ENCODE results near the gene ZNF462.

ZNF462 gene

DNA sequence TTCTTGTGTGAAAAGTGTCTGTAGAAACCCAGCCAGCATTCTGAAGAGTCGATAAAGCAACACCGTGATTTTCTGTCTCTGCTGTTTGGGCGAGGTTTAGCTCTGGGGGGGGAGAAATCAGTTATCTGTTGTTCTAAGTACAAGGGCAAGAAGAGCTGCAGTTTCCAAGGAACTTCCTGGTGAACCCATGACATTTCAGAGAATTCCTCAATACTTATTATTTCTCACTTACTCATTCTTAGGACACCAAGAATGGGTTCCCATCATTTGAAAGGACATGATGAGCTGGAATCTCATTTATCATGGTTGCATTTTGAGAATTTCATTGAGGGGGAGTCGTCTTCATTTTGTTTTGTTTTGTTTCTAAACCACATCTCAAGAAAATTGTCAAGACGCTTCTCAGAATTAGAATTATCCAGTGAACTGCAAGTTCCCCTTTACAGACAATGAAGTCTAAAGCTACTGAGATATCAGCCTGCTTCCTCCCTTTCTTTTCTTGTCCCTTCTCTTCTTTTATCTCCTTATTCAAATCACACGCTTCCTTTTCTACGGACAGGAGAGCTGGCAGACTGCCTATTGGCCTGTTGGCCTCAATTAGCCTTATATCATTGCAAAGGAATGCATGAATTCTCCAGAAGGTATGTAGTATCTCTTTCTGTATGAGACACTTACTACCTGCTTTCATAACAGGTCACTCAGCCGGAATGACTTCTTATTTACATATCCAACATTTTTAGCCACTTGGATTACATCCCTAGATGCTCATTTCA is 53.7 kb downstream of the ZNF462 start:
- Mint-ChIP-seq H3K9me3 (peaks cover 1% of the 10 kb centered on the region), H3K4me3 (no peak overlapping the region), H3K36me3 (no peaks in the 10 kb centered on the region), H3K4me1 (no peaks in the 10 kb centered on the region), H3K27ac (no peak overlapping the region), H3K27me3 (peaks cover 3% of the 10 kb centered on the region)
- no peak for DNase-seq (ENCODE audit: low spot score in 2 of 2)
- ATAC-seq (ENCODE audit: low read depth) = no peak

DNA sequence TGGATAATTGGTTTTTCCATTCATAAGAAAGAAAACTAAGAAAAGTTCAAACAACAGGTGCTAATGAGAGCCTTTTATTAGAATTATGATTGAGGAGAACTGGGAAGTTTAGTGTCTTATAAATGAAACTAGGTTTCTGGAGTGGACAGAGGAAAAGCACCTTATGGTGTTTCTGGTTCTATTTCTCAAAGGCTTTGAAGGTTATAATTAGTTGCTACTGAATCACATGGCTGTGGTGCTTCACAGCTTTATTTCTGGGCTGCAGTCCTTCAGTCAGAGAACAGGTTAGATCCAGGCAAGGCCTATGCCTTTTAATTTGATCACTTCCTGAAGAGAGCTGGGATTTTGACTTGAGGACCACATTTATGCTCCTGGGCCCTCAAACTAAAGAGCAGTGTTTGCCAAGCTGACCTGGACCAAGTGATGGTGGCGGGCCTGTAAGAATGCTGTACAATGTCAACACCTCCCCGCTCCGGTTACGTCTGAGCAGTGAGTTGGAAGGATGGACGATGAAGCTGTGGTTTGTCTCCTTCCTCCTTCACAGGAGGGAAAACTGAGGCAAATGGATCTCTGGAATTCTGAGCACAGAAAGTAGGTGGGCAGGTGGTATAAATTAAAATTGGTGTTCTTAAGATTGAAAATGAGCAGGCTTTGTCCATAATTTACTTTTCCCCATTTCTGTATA is 56.0 kb downstream of the ZNF462 start:
- H3K36me3 Mint-ChIP-seq = no peaks in the 10 kb centered on the region
- DNase-seq (ENCODE audit: low spot score in 2 of 2) (no peak), ATAC-seq (ENCODE audit: low read depth) (no peak)
- H3K27ac Mint-ChIP-seq = no peak overlapping the region
- no peak overlapping the region for H3K4me3 Mint-ChIP-seq
- H3K9me3 Mint-ChIP-seq = peaks cover 1% of the 10 kb centered on the region
- peaks cover 2% of the 10 kb centered on the region for H3K27me3 Mint-ChIP-seq
- no peaks in the 10 kb centered on the region for H3K4me1 Mint-ChIP-seq

DNA sequence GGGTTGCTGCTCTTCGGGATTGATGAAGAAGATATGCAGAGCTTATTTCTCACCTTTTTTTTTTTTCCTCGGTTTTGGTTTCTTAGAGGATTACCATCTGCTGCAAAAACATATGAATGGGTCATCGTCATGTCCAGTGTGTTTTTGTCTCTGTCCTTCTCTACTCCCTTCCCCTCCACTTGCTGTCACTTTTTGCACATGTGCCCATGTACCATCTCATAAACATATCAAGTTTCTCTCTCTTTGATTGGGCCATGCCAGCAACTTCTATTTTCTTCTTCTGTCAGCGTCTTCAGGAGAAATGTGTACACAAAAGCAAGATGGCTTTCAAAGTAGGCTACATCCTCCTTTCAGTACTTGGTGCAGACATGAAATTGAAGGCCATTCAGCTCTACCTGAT is 57.1 kb downstream of the ZNF462 start:
- no peak overlapping the region for H3K4me3 Mint-ChIP-seq
- no peak for DNase-seq (ENCODE audit: low spot score in 2 of 2)
- ATAC-seq (ENCODE audit: low read depth) = no peak
- H3K9me3 Mint-ChIP-seq = no peaks in the 10 kb centered on the region
- H3K27me3 Mint-ChIP-seq = no peaks in the 10 kb centered on the region
- H3K36me3 Mint-ChIP-seq = no peaks in the 10 kb centered on the region
- H3K4me1 Mint-ChIP-seq = no peaks in the 10 kb centered on the region
- no peak overlapping the region for H3K27ac Mint-ChIP-seq

DNA sequence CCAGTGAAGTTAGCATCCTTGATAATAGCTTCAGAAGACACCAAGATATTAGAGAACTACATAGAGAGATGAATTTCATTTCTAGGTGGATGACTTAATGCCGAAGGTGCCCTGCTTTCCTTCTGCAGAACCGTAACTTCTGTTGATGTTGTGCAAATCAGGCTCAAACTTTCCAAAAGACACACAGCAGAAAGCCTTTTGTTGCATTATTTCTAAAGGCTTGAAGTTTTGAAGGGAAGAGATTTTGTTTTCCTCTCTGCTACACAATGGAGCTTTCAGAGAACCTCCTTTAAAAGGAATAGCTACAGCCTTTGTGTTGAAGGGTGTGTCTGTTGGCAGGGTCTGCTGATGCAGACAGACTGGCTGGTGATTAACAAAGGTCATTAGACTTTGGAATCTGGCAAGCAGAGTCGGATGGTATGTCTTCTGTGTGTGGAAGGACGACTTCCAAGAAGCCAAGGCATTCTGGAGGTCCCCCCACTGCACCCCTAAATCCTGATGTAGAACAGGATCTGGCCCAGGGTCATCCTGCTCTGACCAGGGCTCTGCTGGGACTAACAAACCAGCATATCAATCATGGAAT is 57.8 kb downstream of the ZNF462 start:
- Mint-ChIP-seq H3K4me3 (no peak overlapping the region), H3K27me3 (no peaks in the 10 kb centered on the region), H3K4me1 (no peaks in the 10 kb centered on the region), H3K9me3 (peaks cover under 1% of the 10 kb centered on the region), H3K27ac (no peak overlapping the region), H3K36me3 (no peaks in the 10 kb centered on the region)
- DNase-seq (ENCODE audit: low spot score in 2 of 2) (no peak), ATAC-seq (ENCODE audit: low read depth) (no peak)

DNA sequence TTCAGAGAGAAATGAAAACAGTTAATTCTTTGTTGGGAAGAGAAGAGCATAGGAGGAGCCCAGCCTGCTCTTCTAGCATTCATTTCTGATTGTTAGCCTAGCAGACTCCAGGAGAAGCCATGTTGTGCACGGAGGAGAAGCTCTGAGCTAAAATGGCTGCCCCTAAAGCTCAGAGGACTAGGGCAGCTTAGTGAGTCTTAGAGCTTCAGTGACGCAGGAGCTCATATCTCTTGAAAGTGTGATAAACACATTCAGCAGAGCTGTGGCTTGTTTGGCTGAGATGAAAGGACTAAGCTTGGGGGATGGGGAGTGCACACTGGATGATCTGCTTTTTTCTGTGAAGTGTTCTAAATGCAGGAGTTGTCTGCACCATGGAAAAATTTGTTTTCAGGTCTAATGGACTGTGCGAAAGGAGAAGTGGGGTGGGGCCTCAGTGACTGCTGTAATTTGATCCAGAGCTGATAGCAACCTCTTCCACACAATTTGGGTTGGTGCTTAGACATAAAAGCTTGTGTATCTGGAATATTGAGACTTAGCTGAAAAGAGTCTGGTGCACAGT is 58.5 kb downstream of the ZNF462 start:
- Mint-ChIP-seq H3K4me1 (no peaks in the 10 kb centered on the region), H3K4me3 (no peak overlapping the region), H3K27ac (no peak overlapping the region), H3K36me3 (no peaks in the 10 kb centered on the region), H3K27me3 (no peaks in the 10 kb centered on the region), H3K9me3 (peaks cover 1% of the 10 kb centered on the region)
- ATAC-seq (ENCODE audit: low read depth) (no peak), DNase-seq (ENCODE audit: low spot score in 2 of 2) (no peak)

DNA sequence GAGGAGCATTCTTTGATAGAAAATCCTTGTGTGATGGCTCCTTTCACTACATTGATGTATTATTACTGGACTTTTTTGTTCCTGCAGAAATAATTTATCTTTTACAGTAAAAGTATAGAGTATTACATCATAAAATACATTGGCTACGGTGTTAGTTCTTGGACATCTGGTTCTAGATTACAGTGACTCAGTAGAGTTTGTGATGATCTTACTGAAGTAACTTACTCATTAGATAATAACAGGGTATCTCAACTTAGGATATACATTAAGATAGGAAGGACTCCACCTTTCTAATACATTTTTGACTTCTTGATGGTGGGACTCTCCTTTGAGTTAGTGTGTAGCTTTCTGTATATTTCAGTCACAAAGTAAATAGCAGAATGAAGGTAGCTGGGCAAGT is 59.1 kb downstream of the ZNF462 start:
- DNase-seq (ENCODE audit: low spot score in 2 of 2) = no peak

DNA sequence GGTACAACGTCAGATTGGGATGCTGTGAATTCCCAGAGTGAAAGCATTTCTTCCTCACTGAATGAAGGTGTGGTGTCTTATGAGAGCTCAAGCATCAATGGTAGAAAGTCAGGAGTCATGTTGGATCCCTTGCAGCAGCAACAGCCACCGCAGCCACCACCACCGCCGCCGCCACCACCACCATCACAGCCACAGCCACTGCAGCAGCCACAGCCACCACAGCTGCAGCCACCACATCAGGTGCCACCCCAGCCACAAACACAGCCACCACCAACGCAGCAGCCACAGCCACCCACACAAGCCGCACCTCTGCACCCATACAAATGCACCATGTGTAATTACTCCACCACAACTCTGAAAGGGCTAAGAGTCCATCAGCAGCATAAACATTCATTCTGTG is 62.4 kb downstream of the ZNF462 start:
- H3K27me3 Mint-ChIP-seq = no peaks in the 10 kb centered on the region
- ATAC-seq (ENCODE audit: low read depth) (no peak), DNase-seq (ENCODE audit: low spot score in 2 of 2) (no peak)
- H3K4me3 Mint-ChIP-seq = no peak overlapping the region
- H3K9me3 Mint-ChIP-seq = peaks cover 4% of the 10 kb centered on the region
- no peaks in the 10 kb centered on the region for H3K36me3 Mint-ChIP-seq
- H3K4me1 Mint-ChIP-seq = no peaks in the 10 kb centered on the region
- no peak overlapping the region for H3K27ac Mint-ChIP-seq

More for the DNA sequence above, 59.1 kb downstream of the ZNF462 start:
- Mint-ChIP-seq H3K9me3 (peaks cover 1% of the 10 kb centered on the region), H3K27ac (no peak overlapping the region), H3K4me1 (no peaks in the 10 kb centered on the region), H3K27me3 (no peaks in the 10 kb centered on the region), H3K4me3 (no peak overlapping the region), H3K36me3 (no peaks in the 10 kb centered on the region)
- no peak for ATAC-seq (ENCODE audit: low read depth)

DNA sequence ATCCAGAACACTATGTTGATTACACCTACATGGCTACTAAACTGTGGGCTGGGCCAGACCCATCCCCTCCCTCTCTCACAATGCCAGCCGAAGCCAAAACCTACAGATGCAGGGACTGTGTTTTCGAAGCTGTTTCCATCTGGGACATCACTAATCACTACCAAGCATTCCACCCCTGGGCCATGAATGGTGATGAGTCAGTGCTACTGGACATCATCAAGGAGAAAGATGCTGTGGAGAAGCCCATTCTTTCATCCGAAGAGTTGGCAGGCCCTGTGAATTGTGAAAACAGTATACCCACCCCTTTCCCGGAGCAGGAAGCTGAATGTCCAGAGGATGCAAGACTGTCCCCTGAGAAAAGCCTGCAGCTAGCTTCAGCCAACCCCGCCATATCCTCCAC is 65.0 kb downstream of the ZNF462 start:
- Mint-ChIP-seq H3K27ac (no peak overlapping the region), H3K27me3 (no peaks in the 10 kb centered on the region), H3K4me1 (no peaks in the 10 kb centered on the region), H3K9me3 (peaks cover 8% of the 10 kb centered on the region), H3K4me3 (no peak overlapping the region), H3K36me3 (no peaks in the 10 kb centered on the region)
- DNase-seq (ENCODE audit: low spot score in 2 of 2) = no peak
- no peak for ATAC-seq (ENCODE audit: low read depth)

DNA sequence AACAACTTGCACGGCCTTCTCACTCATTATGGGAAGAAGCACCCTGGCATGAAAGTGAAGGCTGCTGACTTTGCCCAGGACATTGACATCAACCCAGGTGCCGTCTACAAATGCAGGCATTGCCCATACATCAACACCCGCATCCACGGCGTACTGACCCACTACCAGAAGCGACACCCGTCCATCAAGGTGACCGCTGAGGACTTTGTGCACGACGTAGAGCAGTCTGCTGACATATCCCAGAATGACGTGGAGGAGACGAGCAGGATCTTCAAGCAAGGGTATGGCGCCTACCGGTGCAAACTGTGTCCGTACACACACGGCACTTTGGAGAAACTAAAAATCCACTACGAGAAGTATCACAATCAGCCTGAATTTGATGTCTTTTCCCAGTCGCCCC is 65.4 kb downstream of the ZNF462 start:
- no peak overlapping the region for H3K27ac Mint-ChIP-seq
- no peak for ATAC-seq (ENCODE audit: low read depth)
- DNase-seq (ENCODE audit: low spot score in 2 of 2) = no peak
- no peak overlapping the region for H3K4me3 Mint-ChIP-seq
- H3K36me3 Mint-ChIP-seq = no peaks in the 10 kb centered on the region
- H3K9me3 Mint-ChIP-seq = peaks cover 8% of the 10 kb centered on the region
- H3K27me3 Mint-ChIP-seq = no peaks in the 10 kb centered on the region
- H3K4me1 Mint-ChIP-seq = no peaks in the 10 kb centered on the region

DNA sequence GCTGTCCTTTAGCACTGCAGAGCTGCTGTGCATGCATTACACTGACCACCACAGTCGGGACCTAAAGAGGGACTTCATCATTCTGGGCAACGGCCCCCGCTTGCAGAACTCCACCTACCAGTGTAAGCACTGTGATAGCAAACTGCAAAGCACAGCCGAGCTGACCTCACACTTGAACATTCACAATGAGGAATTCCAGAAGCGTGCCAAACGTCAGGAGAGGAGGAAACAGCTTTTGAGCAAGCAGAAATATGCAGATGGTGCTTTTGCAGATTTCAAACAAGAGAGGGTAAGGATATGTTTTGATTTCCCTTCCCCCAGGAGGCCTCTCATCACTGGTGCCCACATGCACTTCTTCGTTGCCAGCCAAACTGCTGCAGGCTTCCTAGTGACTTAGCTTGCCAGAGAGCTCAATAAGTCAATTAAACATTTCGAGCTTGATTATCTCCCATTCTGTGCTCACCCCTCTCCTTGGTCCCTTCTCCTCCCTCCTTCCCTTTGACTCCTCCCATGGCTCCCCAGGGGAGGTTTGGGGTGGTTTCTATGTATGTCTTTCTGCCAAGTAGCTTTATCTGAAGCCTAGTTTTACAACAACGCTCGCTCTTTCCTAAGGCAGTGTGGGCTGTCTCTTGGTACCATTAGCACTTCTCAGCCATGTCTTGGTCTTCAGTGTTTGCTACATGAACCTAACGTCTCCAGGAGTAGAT is 66.7 kb downstream of the ZNF462 start:
- DNase-seq (ENCODE audit: low spot score in 2 of 2) (no peak), ATAC-seq (ENCODE audit: low read depth) (no peak)
- Mint-ChIP-seq H3K9me3 (peaks cover 8% of the 10 kb centered on the region), H3K4me3 (no peak overlapping the region), H3K4me1 (no peaks in the 10 kb centered on the region), H3K36me3 (no peaks in the 10 kb centered on the region), H3K27me3 (no peaks in the 10 kb centered on the region), H3K27ac (no peak overlapping the region)

DNA sequence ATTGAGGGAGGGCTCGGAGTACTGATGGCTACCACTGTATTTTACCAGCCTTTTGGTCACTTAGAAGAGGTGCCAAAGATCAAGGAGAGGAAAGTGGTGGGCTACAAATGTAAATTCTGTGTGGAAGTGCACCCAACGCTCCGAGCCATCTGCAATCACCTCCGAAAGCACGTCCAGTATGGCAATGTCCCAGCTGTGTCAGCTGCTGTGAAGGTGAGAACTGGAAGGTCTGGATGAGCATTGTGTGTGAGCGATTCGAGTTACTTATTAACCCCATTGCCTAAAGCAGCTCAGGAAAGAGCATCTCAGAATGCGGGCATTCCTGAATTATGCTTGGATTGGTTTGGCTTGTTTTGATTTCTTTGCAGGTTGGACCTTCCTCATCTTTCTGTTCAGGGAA is 67.5 kb downstream of the ZNF462 start:
- Mint-ChIP-seq H3K36me3 (no peaks in the 10 kb centered on the region), H3K27me3 (no peaks in the 10 kb centered on the region), H3K27ac (no peak overlapping the region), H3K4me1 (no peaks in the 10 kb centered on the region), H3K4me3 (no peak overlapping the region), H3K9me3 (peaks cover 8% of the 10 kb centered on the region)
- ATAC-seq (ENCODE audit: low read depth) = no peak
- no peak for DNase-seq (ENCODE audit: low spot score in 2 of 2)

DNA sequence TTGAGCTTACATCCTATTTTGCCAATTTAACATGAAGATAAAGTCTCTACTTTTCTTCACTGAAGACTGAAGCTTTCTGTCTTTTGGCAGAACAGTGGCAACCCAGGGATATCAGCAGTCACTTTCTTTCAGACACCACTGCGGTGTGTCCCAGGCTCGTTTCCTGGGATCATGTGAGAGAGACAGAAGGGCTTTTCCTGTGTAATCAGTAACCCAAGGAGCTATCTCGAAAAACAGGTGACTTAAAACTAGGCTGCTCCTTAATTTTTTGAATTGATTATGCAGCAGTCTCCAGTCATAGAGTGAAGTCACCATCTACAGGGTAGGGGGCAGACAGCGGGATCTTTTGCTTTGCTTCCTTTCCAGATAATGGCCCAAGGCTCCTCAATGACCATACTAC is 68.5 kb downstream of the ZNF462 start:
- Mint-ChIP-seq H3K9me3 (peaks cover 6% of the 10 kb centered on the region), H3K4me3 (no peak overlapping the region), H3K4me1 (no peaks in the 10 kb centered on the region), H3K27me3 (no peaks in the 10 kb centered on the region), H3K36me3 (no peaks in the 10 kb centered on the region), H3K27ac (no peak overlapping the region)
- DNase-seq (ENCODE audit: low spot score in 2 of 2) (no peak), ATAC-seq (ENCODE audit: low read depth) (no peak)

DNA sequence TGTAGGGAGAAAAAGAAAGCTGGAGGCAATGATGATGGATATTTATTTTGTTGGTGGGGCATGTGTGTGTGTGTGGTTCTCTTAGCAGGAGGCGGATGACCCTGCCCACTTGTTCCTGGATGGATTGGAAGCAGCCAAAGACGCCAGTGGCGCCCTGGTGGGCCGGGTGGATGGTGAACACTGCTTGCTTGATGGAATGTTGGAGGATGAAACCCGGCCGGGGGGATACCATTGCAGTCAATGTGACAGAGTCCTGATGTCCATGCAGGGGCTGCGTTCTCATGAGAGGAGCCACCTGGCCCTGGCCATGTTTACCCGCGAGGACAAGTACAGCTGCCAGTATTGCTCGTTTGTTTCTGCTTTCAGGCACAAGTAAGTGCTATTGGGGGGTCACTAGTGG is 69.2 kb downstream of the ZNF462 start:
- peaks cover 6% of the 10 kb centered on the region for H3K9me3 Mint-ChIP-seq
- H3K27ac Mint-ChIP-seq = no peak overlapping the region
- H3K36me3 Mint-ChIP-seq = no peaks in the 10 kb centered on the region
- no peak overlapping the region for H3K4me3 Mint-ChIP-seq
- no peaks in the 10 kb centered on the region for H3K27me3 Mint-ChIP-seq
- no peak for DNase-seq (ENCODE audit: low spot score in 2 of 2)
- H3K4me1 Mint-ChIP-seq = no peaks in the 10 kb centered on the region
- ATAC-seq (ENCODE audit: low read depth) = no peak

DNA sequence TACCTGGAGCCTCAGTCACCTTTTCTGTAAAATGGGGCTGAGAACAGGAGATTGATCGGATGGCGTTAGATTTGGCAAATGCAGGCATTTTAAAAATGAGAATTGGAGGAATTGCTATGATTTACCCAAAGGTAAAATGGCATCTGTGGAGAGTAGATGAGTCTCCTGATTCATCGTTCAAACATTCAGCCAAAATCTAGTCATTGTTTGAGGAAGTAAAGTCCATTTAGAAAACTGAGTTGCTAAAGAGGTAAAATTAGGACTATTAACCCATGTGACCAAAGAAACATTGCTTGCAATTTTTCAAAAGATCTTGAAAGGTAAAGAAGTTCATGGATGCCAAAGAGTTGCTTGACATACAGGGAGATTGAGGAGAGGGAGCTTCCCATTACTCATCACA is 69.7 kb downstream of the ZNF462 start:
- no peak overlapping the region for H3K27ac Mint-ChIP-seq
- no peaks in the 10 kb centered on the region for H3K27me3 Mint-ChIP-seq

More for the DNA sequence above, 69.7 kb downstream of the ZNF462 start:
- Mint-ChIP-seq H3K4me3 (no peak overlapping the region), H3K4me1 (no peaks in the 10 kb centered on the region), H3K9me3 (peaks cover 6% of the 10 kb centered on the region), H3K36me3 (no peaks in the 10 kb centered on the region)
- DNase-seq (ENCODE audit: low spot score in 2 of 2) (no peak), ATAC-seq (ENCODE audit: low read depth) (no peak)

Data from memory B cell (primary cell).